Sigmoid colon (tissue), 7 donors: ENCODE data around the gene ARHGAP15. TPM values are rescaled to one million over a fixed set of nuclear protein-coding genes. Genes with fewer than 3 reads are reported as not detected.

ENCODE experiments used
- DNase-seq: peaks from one replicate; pipeline ENCODE4 v3.0.0-alpha.2; 2019
- H3K27ac ChIP-seq, 4 donors: fragments of 200-600 bp; sonication (generic); one replicate each; pipeline ENCODE4 v1.5.1; 2016 to 2019; ENCODE audit warnings: mild to moderate bottlenecking in 1 of 4
- H3K27me3 ChIP-seq, 3 donors: fragments of 200-600 bp; sonication (generic); one replicate each; pipeline ENCODE4 v1.5.1; 2019; ENCODE audit warnings: mild to moderate bottlenecking in 1 of 3
- H3K36me3 ChIP-seq, 4 donors: fragments of 200-600 bp; sonication (generic); one replicate each; pipeline ENCODE4 v1.5.1; 2016 to 2019
- H3K4me1 ChIP-seq, 4 donors: fragments of 200-600 bp; sonication (generic); one replicate each; pipeline ENCODE4 v1.5.1; 2017 to 2019
- H3K4me3 ChIP-seq, 4 donors: fragments of 200-600 bp; sonication (generic); one replicate each; pipeline ENCODE4 v1.5.1; 2017 to 2019; ENCODE audit warnings: mild to moderate bottlenecking in 2 of 4, moderate library complexity in 1 of 4
- H3K9me3 ChIP-seq, 4 donors: fragments of 200-600 bp in 3 of 4; sonication (generic) in 3 of 4; one replicate each; pipeline versions ENCODE4 v1.5.1 to v1.6.1; 2013 to 2019
- CTCF ChIP-seq, 4 experiments: fragments of 450-650 bp in 3 of 4; fragments of 200-600 bp in 1 of 4; IDR thresholded peaks; one replicate each; pipeline ENCODE4 v1.5.1; 2016 to 2019; ENCODE audit warnings: antibody characterized with exemption in 4 of 4, mild to moderate bottlenecking in 3 of 4, moderate library complexity in 2 of 4
- EP300 ChIP-seq, 4 donors: sonication (generic); formaldehyde crosslinking; IDR thresholded peaks; one replicate each; pipeline ENCODE4 v1.6.1; 2017; ENCODE audit warnings: antibody characterized with exemption in 4 of 4
- POLR2A ChIP-seq, 2 donors: fragments of 450-650 bp; IDR thresholded peaks; one replicate each; pipeline ENCODE4 v1.6.1; 2016; ENCODE audit warnings: antibody characterized with exemption in 2 of 2, mild to moderate bottlenecking in 2 of 2, moderate library complexity in 2 of 2
- POLR2AphosphoS5 ChIP-seq, 4 donors: sonication (generic); formaldehyde crosslinking; IDR thresholded peaks; one replicate each; pipeline ENCODE4 v1.6.1; 2017; ENCODE audit warnings: antibody characterized with exemption in 4 of 4
- WGBS, 2 donors: extraction: QIAGEN DNeasy Blood & Tissue Kit; methylation state at CpG; one replicate each; pipeline ENCODE4 v1.1.7; 2013; 5-methylcytosine and 5-hydroxymethylcytosine counted together
- intact Hi-C: fragments of 100-400 bp; cut with DNase I; formaldehyde crosslinking; loops from one replicate; pipeline ENCODE4 v1.15.1; 2023
- polyA plus RNA-seq, 3 donors: library from polyadenylated mRNA; stranded (reverse); fragments of 200-250 nt; gene quantifications; one replicate each; pipeline ENCODE4 v1.2.3, GENCODE V29; 2013
- total RNA-seq, 4 donors: library from RNA; depleted of rRNA; stranded (reverse); fragments of >200 nt; gene quantifications; one replicate each; pipeline ENCODE4 v1.1.0, GENCODE V29; 2016
- donor health status: healthy with polysubstance abuse.
- donor health status: Bipolar disorder and iron deficiency.
- donor health status: healthy.

ARHGAP15 gene
- total and polyA plus RNA-seq, 7 donors, result 3.7 to 16.4 (median 6.0) TPM

- DNase-seq, result no peak
- 88% methylated on average over 5 of the region's 5 CpGs for WGBS, 2 donors
- Histone ChIP-seq H3K9me3 (peaks cover 0 to 3% (median 0%) of the 10 kb centered on the region in 4 donors), H3K4me1 (no peaks in the 10 kb centered on the region), H3K27ac (no peak overlapping the region), H3K36me3 (no peaks in the 10 kb centered on the region), H3K27me3 (no peaks in the 10 kb centered on the region), H3K4me3 (no peak overlapping the region)
- intact Hi-C loops, result no loop called here
- no peak for TF ChIP-seq CTCF (IDR thresholded peaks at IDR 0.05)
- no peak for TF ChIP-seq POLR2A (IDR thresholded peaks at IDR 0.05)
- TF ChIP-seq POLR2AphosphoS5 (IDR thresholded peaks at IDR 0.05), result no peak
- no peak for TF ChIP-seq EP300 (IDR thresholded peaks at IDR 0.05)
Measured at GRCh38 chr2:143183804-143184463, 54.7 kb downstream of the ARHGAP15 start.

- no peaks in the 10 kb centered on the region for H3K27me3 ChIP-seq
- 68 to 74% methylated on average over 3 of the region's 3 CpGs for WGBS, 2 donors
- no peak for TF ChIP-seq POLR2AphosphoS5 (IDR thresholded peaks at IDR 0.05)
- TF ChIP-seq POLR2A (IDR thresholded peaks at IDR 0.05), result no peak
- no peak for TF ChIP-seq EP300 (IDR thresholded peaks at IDR 0.05)
- no peak for TF ChIP-seq CTCF (IDR thresholded peaks at IDR 0.05)
Measured at GRCh38 chr2:143186876-143187275, 57.7 kb downstream of the ARHGAP15 start.

GRCh38 chr2:143190431-143190830 lies 61.2 kb downstream of the ARHGAP15 start:
- no peak for DNase-seq
- H3K27ac ChIP-seq, result no peak overlapping the region
- H3K4me3 ChIP-seq, result no peak overlapping the region
- WGBS, 2 donors, result 67 to 92% methylated on average over 3 of the region's 3 CpGs
- H3K36me3 ChIP-seq, result no peaks in the 10 kb centered on the region
- H3K4me1 ChIP-seq, result no peaks in the 10 kb centered on the region
- no peaks in the 10 kb centered on the region for H3K9me3 ChIP-seq
- no peak for TF ChIP-seq POLR2A (IDR thresholded peaks at IDR 0.05)
- no peak for TF ChIP-seq POLR2AphosphoS5 (IDR thresholded peaks at IDR 0.05)
- no peak for TF ChIP-seq CTCF (IDR thresholded peaks at IDR 0.05)
- no peak for TF ChIP-seq EP300 (IDR thresholded peaks at IDR 0.05)
- H3K27me3 ChIP-seq, result no peaks in the 10 kb centered on the region
- intact Hi-C loops, result no loop called here

More at GRCh38 chr2:143186876-143187275, 57.7 kb downstream of the ARHGAP15 start:
- Histone ChIP-seq H3K4me3 (no peak overlapping the region), H3K27ac (no peak overlapping the region), H3K9me3 (no peaks in the 10 kb centered on the region), H3K36me3 (no peaks in the 10 kb centered on the region), H3K4me1 (no peaks in the 10 kb centered on the region)
- no peak for DNase-seq
- intact Hi-C loops, result no loop called here

GRCh38 chr2:143192106-143192505 lies 62.9 kb downstream of the ARHGAP15 start:
- Histone ChIP-seq H3K27ac (no peak overlapping the region), H3K4me1 (no peaks in the 10 kb centered on the region), H3K4me3 (no peak overlapping the region), H3K9me3 (no peaks in the 10 kb centered on the region), H3K36me3 (no peaks in the 10 kb centered on the region), H3K27me3 (no peaks in the 10 kb centered on the region)
- DNase-seq, result no peak
- TF ChIP-seq POLR2A (IDR thresholded peaks at IDR 0.05) (no peak), EP300 (IDR thresholded peaks at IDR 0.05) (no peak), POLR2AphosphoS5 (IDR thresholded peaks at IDR 0.05) (no peak), CTCF (IDR thresholded peaks at IDR 0.05) (no peak)
- WGBS, 2 donors, result 86 to 99% methylated on average over 1 of the region's 1 CpG
- intact Hi-C loops, result no loop called here

- Histone ChIP-seq H3K27ac (no peak overlapping the region), H3K4me3 (no peak overlapping the region), H3K4me1 (no peaks in the 10 kb centered on the region), H3K36me3 (no peaks in the 10 kb centered on the region), H3K27me3 (no peaks in the 10 kb centered on the region), H3K9me3 (no peaks in the 10 kb centered on the region)
- TF ChIP-seq EP300 (IDR thresholded peaks at IDR 0.05) (no peak), CTCF (IDR thresholded peaks at IDR 0.05) (no peak), POLR2A (IDR thresholded peaks at IDR 0.05) (no peak), POLR2AphosphoS5 (IDR thresholded peaks at IDR 0.05) (no peak)
- intact Hi-C loops, result no loop called here
- DNase-seq, result no peak
- WGBS, 2 donors, result 72 to 91% methylated on average over 1 of the region's 1 CpG
Measured at GRCh38 chr2:143192716-143193115, 63.5 kb downstream of the ARHGAP15 start.
